Stimulated activated CD4-positive, alpha-beta T cell treated with anti-CD3 and anti-CD28 coated beads, Interleukin-4, amount 100 ng/mL, for 48 hours (primary cell): ENCODE results near the gene KDM4F.
"Not testable (repeated sequence)": the region's sequence is repeated elsewhere in the genome, so short reads cannot be mapped to it uniquely, and the experiment has no call there.

Experiments used
- DNase-seq, 2 donors: peaks; one replicate each; pipeline ENCODE4 v3.0.0-alpha.2; 2020; ENCODE audit warnings: low read depth in 2 of 2

The KDM4F gene

GRCh38 chr11:95049122-95049521 is at the start of gene KDM4F:
TSS of gene KDM4F (plus strand) at chr11:95049422.
- not testable (repeated sequence) for DNase-seq

DNA sequence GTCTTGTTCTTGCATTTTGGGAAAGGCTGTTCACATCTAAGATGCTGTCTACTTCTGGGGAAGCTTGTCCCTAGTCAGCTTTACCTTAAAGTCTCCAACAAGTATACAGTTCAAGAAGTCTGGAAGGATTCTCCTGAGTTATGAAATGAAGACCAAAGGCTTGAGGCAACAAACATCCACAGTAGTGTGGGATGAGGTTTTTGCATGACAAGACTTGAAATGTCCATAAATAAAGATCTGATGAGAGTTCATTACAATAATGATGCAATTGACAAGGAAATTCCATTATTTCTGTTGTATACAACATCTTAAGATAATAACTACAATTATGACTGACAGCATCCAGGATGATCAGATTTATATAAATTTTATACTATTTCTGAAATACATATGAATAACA is 45.5 kb upstream of the KDM4F start:
- DNase-seq, result no peak

- DNase-seq, result no peak
Observed at GRCh38 chr11:95005642-95006041, 43.6 kb upstream of the KDM4F start.

GRCh38 chr11:95011376-95011775 is 37.8 kb upstream of the KDM4F start:
- DNase-seq, result no peak

DNA sequence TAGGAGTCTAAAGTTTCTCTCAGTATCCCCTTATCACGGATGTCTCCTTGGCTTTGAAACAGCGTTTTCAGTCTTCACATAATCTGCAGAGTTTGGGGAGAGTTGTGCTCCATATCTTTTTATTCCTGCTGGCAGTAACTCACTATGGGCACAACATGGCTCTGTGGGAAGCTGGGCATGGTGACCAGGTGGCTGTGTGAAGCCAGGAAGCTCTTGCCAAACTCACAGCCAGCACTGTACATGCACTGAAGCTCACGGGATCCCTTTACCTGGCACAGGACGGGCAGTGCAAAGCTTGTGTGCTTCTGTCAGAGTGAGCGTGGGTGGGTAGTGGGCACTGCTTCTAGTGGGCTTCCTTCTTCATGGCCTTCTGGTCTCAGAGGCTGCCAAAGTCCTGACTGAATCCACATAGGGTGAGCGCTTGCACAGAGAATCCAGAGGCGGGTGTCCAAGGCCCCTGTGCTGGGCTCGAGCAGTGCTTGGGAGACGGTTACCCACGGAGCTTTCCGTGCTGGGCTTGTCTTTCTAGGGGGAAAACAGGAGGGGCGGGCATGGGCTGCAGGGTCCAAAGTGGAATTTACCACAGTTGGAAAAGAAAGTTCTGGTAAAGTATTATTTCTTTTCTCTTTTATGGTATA is 34.9 kb upstream of the KDM4F start:
- DNase-seq, result no peak

GRCh38 chr11:95016139-95016538 is 33.1 kb upstream of the KDM4F start:
- DNase-seq, result no peak

GRCh38 chr11:95021468-95021867 is 27.8 kb upstream of the KDM4F start:
- DNase-seq, result not testable (repeated sequence)

- no peak for DNase-seq
Observed at GRCh38 chr11:95024958-95025357, 24.3 kb upstream of the KDM4F start, which contains the start of gene KDM4E. TSS of gene KDM4E (plus strand) at chr11:95025258. CDS start at chr11:95025558, 300 bp downstream.

- not testable (repeated sequence) for DNase-seq
Observed at GRCh38 chr11:95025594-95025993, 23.6 kb upstream of the KDM4F start.

- no peak for DNase-seq
Observed at GRCh38 chr11:95028357-95028756, 20.9 kb upstream of the KDM4F start.

- no peak for DNase-seq
Observed at GRCh38 chr11:95033051-95033450, 16.2 kb upstream of the KDM4F start.

GRCh38 chr11:95035316-95035715 is 13.9 kb upstream of the KDM4F start:
- no peak for DNase-seq

DNA sequence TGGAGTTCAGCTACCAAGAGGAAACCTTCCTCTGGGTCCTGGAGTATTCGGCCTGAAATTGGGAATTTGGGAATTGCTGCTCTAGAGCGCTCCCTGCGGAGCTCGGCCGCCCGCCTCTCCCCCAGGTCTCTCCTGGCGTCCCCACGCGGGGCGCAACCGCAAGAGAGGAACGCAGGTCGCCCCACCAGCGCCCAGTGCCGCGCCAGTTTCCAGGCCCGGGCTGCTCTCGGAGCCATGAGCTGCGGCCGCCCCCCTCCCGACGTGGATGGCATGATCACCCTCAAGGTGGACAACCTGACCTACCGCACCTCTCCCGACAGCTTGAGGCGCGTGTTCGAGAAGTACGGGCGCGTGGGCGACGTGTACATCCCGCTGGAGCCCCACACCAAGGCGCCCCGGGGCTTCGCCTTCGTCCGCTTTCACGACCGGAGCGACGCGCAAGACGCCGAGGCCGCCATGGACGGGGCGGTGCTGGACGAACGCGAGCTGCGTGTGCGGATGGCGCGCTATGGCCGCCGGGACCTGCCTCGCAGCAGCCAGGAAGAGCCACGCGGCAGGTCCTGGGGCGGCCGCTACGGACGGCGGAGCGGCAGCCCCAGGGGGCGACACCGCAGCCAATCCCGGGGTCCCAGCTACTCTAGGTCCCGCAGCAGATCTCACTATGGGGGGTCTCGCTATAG is 11.7 kb upstream of the KDM4F start:
- not testable (repeated sequence) for DNase-seq

DNA sequence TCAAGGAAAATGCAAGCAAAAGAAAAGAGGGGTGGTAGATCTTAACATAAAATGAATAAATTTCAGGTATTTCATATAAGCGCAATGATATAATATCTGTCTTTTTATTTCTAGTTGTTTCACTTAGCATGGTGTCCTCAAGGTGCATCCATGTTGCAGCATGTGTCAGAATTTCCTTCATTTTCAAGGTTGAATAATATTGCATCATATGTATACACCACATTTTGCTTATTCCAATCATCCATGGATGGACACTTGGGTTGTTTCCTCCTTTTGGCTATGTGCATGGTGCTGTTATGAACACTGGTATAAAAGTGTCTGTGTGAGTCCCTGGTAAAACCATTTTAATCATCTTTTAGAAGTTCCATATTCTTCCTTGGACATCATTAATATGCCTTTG is 7.0 kb upstream of the KDM4F start:
- DNase-seq, result no peak

DNA sequence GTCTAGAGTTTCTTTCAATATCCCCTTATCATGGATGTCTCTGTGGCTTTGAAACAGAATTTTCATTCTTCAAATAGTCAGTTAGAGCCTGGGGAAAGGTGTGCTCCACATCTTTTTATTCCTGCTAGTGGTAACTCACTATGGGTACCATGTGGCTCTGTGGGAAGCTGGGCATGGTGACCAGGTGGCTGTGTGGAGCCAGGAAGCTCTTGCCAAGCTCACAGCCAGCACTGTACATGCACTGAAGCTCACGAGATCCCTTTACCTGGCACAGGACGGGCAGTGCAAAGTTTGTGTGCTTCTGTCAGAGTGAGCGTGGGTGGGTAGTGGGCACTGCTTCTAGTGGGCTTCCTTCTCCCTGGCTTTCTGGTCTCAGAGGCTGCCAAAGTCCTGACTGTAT is 6.3 kb upstream of the KDM4F start:
- DNase-seq, result no peak

DNA sequence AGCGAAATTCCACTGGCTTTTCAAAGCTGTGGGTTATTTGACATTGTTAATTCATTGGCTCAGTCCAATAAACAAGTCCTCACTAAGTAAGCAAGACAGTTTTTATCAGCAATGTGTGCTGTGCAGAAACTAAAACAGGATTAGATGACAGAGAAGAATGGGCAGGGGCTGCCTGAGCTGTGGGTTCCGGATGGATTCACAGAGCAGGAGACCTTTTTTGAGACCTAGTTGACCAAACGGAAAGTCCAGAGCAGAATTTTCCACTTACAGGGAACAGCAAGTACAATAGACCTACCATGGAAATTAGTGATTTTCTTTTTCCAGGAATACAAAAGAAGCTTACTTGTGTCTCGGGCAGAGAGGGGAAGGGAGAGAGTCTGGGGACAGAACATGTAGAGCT is 5.2 kb upstream of the KDM4F start:
- DNase-seq, result no peak

DNA sequence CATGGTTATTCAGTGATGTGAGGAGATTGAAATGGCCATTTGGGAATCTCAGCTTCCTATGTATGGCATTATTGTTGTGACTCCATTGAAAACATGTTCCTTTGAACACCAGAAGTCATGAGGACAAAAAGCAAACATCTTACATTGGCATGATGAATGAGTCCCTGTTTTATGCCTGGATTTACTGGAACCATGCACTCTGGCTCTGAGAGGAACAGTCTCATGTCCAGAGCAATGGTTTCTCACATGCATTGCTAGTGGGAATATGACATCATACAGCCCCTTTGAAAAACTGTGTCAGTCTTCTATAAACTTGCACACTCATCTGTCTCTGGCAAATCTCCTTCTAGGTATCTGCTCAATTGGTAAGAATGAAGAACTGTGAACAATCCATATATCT is 3.4 kb upstream of the KDM4F start:
- no peak for DNase-seq

GRCh38 chr11:95050595-95051202 is 1.5 kb downstream of the KDM4F start:
- DNase-seq, result no peak

DNA sequence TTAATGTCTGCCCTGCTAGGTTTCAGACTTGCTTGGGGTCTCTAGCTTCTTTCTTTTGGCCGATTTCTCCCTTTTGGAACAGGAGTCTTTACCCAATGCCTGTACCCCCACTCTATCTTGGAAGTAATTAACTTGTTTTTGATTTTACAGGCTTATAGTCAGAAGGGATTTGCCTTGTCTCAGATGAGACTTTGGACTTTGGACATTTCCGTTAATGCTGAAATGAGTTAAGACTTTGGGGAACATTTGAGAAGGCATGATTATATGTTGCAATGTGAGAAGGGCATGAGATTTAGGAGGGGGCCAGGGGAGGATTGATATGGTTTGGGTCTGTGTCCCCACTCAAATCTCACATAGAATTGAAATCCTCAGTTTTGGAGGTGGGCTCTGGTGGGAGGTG is 5.1 kb downstream of the KDM4F start:
- no peak for DNase-seq

- DNase-seq, result no peak
Observed at GRCh38 chr11:95055283-95055897, 6.2 kb downstream of the KDM4F start.

DNA sequence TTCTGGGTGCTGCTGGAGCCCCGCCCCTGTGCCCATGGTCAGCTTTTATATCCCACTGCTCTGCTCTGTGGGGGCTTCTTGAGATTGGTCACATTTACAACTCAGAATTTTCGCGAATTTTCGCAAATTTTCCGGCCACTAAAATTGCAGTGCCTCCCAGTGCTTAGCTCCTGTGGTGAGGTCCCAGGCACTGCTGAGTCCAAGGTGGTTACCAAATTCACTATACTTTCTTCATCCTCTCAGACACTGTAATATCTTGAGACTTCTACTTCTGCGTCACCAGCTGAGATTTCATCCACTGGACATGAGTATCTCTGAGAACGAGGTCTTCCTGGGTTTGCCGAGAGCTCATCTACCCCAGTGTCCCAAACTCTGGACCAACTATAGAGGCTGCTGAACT is 8.7 kb downstream of the KDM4F start:
- no peak for DNase-seq

- no peak for DNase-seq
Observed at GRCh38 chr11:95058621-95059020, 9.4 kb downstream of the KDM4F start.

- no peak for DNase-seq
Observed at GRCh38 chr11:95059046-95059445, 9.8 kb downstream of the KDM4F start.
